ENCODE results near the gene RNF225.
"Not testable (repeated sequence)": the region's sequence is repeated elsewhere in the genome, so short reads cannot be mapped to it uniquely, and the experiment has no call there.

Gene RNF225

DNA sequence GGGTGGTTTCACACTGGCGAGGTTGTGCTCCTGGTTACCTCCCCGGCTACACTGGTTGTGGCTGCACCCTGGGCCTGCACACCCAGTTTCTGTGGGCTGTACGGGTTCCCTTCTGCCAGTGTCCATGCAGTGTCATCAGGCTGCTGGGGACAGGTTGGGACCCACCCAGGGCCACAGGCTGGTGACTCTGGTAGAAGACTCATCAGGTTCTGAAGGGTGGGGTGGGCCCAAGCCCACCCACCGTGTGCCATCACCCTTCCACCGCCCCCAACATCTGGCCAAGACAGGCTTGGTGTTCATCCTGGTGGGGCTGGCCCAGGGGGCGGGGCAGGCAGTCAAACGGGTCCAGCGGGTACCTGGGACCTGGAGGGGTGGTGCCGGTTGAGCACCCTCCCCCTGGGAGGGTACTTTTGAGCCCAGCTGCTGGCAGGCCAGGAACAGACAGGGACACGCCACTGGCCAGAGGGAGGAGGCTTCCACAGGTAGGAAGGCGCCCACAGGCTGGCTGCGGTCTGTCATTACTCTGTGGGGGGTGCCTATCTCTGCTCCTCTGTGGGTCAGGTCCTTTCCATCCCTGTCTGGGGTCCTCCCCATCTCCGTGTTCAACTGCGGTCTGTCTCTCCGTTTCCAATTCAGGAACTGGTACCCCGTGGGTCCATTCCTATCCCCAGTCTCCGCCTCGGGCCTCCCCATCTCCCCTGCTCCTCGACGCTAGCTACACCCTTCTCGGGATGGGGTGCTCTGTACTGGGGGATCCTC, at the start of gene RNF225:
RNF225 (plus strand) TSS at position 437 of the 759 bp plus-strand sequence. CDS start 434 bp downstream, outside the sequence.
- TF ChIP-seq, protein P1, sequence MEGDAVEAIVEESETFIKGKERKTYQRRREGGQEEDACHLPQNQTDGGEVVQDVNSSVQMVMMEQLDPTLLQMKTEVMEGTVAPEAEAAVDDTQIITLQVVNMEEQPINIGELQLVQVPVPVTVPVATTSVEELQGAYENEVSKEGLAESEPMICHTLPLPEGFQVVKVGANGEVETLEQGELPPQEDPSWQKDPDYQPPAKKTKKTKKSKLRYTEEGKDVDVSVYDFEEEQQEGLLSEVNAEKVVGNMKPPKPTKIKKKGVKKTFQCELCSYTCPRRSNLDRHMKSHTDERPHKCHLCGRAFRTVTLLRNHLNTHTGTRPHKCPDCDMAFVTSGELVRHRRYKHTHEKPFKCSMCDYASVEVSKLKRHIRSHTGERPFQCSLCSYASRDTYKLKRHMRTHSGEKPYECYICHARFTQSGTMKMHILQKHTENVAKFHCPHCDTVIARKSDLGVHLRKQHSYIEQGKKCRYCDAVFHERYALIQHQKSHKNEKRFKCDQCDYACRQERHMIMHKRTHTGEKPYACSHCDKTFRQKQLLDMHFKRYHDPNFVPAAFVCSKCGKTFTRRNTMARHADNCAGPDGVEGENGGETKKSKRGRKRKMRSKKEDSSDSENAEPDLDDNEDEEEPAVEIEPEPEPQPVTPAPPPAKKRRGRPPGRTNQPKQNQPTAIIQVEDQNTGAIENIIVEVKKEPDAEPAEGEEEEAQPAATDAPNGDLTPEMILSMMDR (IDR thresholded peaks at IDR 0.05): no peak
- peaks cover 0 to 26% of the 10 kb centered on the region in 2 donors for H3K27me3 ChIP-seq
- DNase-seq: no peak
- H3K4me3 ChIP-seq: no peak within 1 kb of the TSS
- H3K4me1 ChIP-seq: peaks cover 0 to 26% (median 10%) of the 10 kb centered on the region in 4 donors
- intact Hi-C loops (cut with DNase I; ENCODE audit: low total_unique reads): no loop called here
- peaks cover 31 to 50% (median 48%) of the 10 kb centered on the region in 3 donors for H3K36me3 ChIP-seq
- no peak within 1 kb of the TSS for H3K27ac ChIP-seq
- no peaks in the 10 kb centered on the region for H3K9me3 ChIP-seq

DNA sequence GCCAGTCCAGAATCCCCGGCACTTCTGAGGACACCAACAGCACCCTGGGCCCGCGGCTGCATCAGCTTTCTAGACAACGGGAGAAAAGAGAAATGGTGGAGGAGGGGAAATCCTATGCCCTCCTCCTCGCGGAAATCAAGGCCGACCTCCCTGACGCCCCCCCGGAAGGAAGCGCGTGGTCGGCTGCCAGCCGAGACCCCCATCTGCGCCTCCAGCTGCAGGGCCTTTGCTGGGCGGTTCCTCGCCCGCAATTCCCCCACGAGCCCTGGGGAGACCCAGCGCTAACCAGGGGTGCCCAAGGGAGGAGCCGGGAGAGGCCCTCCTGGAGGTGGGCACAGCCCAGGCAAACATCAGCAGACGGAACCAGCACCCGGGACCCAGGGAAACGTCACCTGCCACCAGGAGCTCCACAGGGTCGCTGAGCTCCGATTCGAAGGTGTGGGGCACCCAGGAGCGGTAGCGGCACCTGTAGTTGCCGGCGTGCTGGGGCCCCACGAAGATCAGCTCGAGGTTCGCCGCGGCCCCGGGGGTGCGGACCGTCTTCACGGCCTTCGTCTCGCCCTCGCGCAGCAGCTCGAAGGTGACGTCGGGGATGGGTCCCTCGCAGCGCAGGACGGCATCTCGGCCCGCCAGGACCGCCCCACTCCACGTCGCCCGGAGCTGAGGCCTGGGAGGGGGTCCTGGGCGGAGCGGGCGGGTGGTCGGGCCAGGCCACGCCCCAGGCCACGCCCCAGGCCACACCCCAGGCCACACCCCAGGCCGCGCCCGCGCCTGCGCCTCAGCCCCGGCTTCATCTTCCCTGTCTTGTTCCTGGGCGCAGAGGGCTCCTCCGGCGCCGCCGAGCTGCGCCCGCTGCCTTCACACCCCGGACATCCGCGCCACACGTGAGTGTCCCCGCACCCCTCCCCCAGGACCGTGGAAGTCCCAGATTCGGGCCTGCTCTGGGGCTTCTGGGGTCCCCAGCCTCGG, 48.2 kb upstream of the RNF225 start:
- peaks cover 0 to 3% of the 10 kb centered on the region in 2 donors for H3K27me3 ChIP-seq
- intact Hi-C loops (cut with DNase I; ENCODE audit: low total_unique reads): no loop called here
- TF ChIP-seq, protein P1 (IDR thresholded peaks at IDR 0.05): no peak

DNA sequence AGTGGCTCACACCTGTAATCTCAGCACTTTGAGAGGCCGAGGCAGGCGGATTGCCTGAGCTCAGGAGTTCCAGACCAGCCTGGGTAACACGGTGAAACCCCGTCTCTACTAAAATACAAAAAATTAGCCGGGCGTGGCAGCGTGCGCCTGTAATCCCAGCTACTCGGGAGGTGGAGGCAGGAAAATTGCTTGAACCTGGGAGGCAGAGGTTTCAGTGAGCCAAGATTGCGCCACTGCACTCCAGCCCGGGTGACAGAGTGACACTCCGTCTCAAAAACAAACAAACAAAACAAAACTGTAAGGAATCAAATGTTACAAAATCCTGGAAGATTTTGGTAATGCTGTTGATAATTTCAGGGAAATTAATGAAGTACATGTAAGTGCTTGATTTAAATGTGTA, 47.4 kb upstream of the RNF225 start:
- Histone ChIP-seq H3K36me3 (peaks cover 0 to 20% (median 3%) of the 10 kb centered on the region in 3 donors), H3K4me1 (peaks cover 0 to 30% (median 6%) of the 10 kb centered on the region in 4 donors), H3K4me3 (peak overlapping the region; percentile 70 to 85), H3K27ac (peak overlapping the region; percentile 90 to 94)
- DNase-seq; H3K9me3 ChIP-seq; intact Hi-C loops (cut with DNase I; ENCODE audit: low total_unique reads); H3K27me3 ChIP-seq: not testable (repeated sequence)

More for the DNA sequence above, 48.2 kb upstream of the RNF225 start:
- H3K4me1 ChIP-seq: peaks cover 0 to 30% (median 6%) of the 10 kb centered on the region in 4 donors
- H3K4me3 ChIP-seq: peak overlapping the region; percentile 70 to 85
- DNase-seq: peak; percentile 38 to 79
- H3K36me3 ChIP-seq: peaks cover 0 to 14% (median 1%) of the 10 kb centered on the region in 3 donors
- H3K9me3 ChIP-seq: no peaks in the 10 kb centered on the region
- H3K27ac ChIP-seq: peak overlapping the region; percentile 90 to 94

DNA sequence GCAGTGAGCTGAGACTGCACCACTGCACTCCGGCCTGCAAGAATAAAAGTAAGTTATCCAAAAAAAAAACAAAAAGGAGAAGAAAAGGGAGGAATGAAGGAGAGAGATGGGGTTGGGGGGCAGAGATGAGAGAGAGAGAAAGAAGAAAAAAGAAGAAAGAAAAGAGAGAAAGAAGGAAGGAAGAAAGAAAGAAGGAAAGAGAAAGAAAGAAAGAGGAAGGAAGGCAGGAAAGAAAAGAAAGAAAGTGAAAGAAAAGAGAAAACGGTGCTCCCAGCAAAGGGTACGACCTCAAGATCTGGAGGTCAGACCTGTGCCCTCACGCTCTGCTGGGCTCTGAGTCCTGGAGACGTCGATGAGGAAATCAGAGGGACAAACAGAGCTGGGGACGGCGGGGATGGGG, 45.9 kb upstream of the RNF225 start:
- intact Hi-C loops (cut with DNase I; ENCODE audit: low total_unique reads): no loop called here
- Histone ChIP-seq H3K9me3 (no peaks in the 10 kb centered on the region), H3K4me1 (peaks cover 0 to 30% (median 6%) of the 10 kb centered on the region in 4 donors), H3K36me3 (peaks cover 0 to 27% (median 3%) of the 10 kb centered on the region in 3 donors), H3K27ac (no peak overlapping the region), H3K4me3 (no peak overlapping the region), H3K27me3 (peaks cover 0 to 3% of the 10 kb centered on the region in 2 donors)
- TF ChIP-seq, protein P1 (IDR thresholded peaks at IDR 0.05): no peak
- no peak for DNase-seq

DNA sequence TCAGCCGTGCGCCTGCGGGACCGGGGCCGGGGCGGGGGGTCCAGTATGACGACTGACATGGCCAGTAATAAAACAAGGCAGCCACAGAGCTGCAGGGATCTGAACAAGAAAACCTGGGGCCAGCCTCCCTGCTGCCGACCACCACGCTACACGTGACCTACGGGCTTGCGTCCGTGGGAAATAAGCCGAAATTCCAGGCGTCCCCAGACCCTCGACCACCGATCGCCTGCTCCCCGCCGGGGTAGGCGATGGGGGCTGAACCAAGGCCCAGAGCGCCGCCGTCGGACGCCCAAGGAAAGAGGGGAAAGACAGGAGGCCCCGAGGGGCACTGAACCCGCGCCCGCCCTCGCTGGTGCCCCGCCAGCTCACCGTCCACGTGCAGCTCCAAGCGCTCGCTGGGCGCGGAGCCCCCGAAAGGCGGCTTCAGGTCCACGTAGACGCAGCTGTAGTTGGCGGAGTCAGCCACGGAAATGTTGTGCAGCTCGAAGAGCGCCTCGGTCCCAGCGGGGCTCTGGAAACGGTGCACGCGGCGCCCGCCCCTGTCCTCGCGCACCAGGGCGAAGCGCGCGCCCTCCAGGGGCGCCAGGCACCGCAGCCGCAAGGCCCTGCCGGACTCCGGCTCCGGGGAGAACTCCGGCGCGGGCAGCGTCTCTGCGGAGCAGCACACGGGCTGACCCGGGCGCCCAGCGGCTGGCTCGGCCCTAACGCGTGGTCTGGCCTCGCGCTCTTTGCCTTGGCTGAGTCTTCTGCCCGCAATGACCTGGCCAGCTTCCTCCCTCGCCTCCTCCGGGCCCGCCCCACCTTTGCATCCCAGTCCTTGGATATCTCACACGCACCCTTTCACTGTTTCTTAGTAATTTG, 45.2 kb upstream of the RNF225 start:
- TF ChIP-seq, protein P1 (IDR thresholded peaks at IDR 0.05): no peak
- DNase-seq: no peak
- intact Hi-C loops (cut with DNase I; ENCODE audit: low total_unique reads): no loop called here
- Histone ChIP-seq H3K36me3 (peaks cover 0 to 27% (median 3%) of the 10 kb centered on the region in 3 donors), H3K27me3 (peaks cover 0 to 4% of the 10 kb centered on the region in 2 donors), H3K4me3 (no peak overlapping the region), H3K27ac (no peak overlapping the region), H3K4me1 (peaks cover 0 to 30% (median 6%) of the 10 kb centered on the region in 4 donors), H3K9me3 (no peaks in the 10 kb centered on the region)

Data from tibial artery (tissue), 4 donors.